Dedifferentiated amniotic fluid mesenchymal stem cell (primary cell): ENCODE measurements around the gene PTPRJ.
"Not testable (repeated sequence)": the region's sequence is repeated elsewhere in the genome, so short reads cannot be mapped to it uniquely, and the experiment has no call there.

Source experiments
- DNase-seq: peaks from one replicate; pipeline ENCODE4 v3.0.0-alpha.2; 2016; ENCODE audit errors: extremely low spot score

The PTPRJ gene

GRCh38 chr11:47980088-47980906, at the start of gene PTPRJ:
Gene PTPRJ, plus strand, starts transcription at chr11:47980559. Its CDS starts 354 bp downstream, at chr11:47980913.
- DNase-seq = no peak

- DNase-seq = no peak
Observed at GRCh38 chr11:47932544-47932943, 47.8 kb upstream of the PTPRJ start.

GRCh38 chr11:47933797-47934196, 46.6 kb upstream of the PTPRJ start:
- DNase-seq = not testable (repeated sequence)

- no peak for DNase-seq
Observed at GRCh38 chr11:47938791-47939560, 41.4 kb upstream of the PTPRJ start.

DNA sequence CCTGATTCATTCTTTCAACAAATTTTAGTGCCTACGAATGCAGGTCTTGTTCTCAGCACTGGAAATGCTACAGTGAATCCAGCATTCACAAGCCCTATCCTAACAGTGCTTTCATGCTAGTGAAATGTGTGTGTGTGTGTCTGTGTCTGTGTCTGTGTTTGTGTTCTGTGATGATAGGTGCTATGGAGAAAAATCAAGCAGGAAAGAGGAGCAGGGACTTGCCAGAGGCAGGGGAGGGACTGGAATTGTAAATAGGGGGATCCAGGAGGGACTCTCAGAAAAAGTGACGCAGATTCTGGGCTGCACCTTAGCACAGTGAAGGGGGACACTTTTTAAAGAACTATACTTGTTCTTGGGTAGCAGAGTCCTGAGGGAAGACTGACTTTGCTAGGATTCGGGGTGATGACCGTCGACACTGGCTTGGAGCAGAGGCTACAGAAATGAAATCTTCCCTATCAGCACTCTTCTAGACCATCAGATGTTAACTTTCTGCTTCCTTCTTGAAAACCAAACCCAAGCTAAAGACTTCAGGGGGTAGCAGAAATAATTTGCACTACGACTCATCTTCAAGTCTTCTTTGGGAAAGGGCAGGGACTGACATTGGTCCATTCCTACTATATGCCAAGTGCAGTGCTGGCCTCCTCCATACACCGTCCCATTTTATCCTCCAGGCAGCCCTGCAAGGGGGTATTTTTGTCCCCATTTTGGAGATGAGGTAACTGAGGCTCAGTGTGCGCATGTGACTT, 39.3 kb upstream of the PTPRJ start:
- no peak for DNase-seq

DNA sequence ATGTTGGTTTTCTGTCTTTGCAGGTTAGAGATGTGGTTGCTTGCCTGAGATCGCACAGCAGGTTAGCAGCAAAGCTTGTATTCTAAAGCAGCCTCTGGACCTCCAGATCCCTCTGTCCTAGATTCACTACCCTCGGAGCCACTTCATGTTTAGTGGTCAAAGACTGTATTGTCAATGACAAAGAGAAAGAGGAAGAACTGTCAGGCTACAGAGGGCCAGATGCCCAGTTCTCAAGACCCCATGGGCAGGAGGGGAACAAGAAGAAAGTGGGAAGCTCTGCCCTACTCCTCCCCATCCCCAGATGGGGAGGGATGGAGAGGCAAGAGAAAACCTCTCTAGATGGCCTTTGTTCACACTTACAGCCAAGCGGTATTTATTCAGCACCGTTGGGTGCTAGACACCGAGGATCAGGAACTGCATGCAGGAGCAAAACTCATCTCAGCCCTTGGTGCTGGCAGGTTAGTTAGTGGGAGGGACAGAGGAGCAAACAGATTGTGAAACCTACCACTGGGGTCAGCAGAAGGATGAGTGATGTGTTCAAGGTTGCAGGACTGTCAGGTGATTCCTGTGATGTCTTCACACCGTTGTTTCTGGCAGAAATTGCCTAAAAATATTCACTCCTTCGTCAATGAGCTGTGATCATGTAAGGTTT, 38.3 kb upstream of the PTPRJ start:
- DNase-seq = no peak

- no peak for DNase-seq
Observed at GRCh38 chr11:47943721-47944586, 36.4 kb upstream of the PTPRJ start.

GRCh38 chr11:47944632-47945031, 35.7 kb upstream of the PTPRJ start:
- DNase-seq = no peak

DNA sequence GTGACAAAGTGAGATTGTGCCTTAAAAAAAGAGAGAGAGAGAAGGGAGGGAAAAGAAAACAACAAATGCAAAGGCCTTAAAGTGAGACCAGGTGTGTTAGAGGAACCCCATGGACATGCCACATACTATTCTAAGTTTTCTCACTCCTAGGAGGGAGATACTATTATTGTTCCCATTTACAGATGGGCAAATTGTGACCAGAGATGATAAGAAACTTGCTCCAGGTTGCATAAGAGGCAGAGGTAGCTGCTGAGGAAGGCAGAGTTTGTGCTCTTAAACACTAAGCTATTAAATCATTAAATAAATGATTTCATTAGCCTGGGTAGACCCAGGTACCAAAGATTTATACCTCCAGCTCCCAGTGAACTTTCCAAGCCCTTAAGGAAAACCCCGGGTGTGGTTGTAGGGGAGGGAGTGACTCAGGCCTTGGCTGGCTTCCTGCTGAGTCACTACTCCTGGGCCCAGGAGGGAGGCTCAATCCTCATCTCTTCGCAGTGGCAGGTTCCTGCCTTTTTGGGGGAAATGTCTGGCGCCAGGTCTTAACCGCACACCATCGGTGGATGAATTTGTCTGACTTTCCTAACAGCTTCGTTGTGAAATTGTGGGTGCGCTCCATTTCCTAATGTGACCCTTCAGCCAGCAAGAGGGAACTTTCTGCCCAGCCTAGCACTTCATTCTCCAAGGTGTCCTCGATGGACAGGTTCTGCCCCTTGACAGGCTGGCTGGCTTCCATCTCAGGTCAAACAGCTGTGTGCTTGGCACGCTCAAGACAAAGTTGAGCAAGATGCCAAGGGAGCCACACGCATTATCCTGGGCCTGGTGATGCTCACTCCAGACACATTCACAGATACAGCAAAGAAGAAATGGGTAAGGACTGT, 33.4 kb upstream of the PTPRJ start:
- peak; percentile 81 for DNase-seq

GRCh38 chr11:47948137-47948536, 32.2 kb upstream of the PTPRJ start:
- DNase-seq = no peak

- not testable (repeated sequence) for DNase-seq
Observed at GRCh38 chr11:47949001-47949675, 31.2 kb upstream of the PTPRJ start.

GRCh38 chr11:47950396-47950795, 30.0 kb upstream of the PTPRJ start:
- no peak for DNase-seq

DNA sequence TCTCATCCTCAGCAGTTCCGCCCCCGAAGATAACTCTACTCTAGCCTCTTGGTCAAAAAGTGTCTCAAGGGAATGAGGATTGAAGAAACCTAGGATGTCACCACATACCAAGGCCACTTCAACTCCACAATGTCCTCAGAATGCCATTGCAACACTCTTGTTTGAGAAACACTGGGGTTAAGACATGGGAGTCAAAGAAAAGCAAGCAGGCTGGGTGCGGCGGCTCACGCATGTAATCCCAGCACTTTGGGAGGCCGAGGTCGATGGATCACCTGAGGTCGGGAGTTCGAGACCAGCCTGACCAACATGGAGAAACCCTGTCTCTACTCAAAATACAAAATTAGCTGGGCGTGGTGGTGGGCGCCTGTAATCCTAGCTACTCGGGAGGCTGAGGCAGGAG, 28.9 kb upstream of the PTPRJ start:
- DNase-seq = not testable (repeated sequence)

- no peak for DNase-seq
Observed at GRCh38 chr11:47955061-47955755, 25.2 kb upstream of the PTPRJ start.

DNA sequence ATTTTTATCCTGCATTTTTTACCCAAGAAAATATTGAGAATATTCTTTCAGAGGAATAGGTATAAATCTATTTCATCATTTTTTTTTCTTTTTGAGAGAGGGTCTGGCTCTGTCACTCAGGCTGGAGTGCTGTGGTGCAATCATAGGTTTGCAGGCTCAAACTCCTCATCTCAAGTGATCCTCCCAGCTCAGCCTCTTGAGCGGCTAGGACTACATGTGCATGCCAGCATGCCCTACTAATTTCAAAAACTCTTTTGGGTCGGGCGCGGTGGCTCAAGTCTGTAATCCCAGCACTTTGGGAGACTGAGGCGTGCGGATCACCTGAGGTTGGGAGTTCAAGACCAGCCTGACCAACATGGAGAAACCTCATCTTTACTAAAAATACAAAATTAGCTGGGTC, 20.3 kb upstream of the PTPRJ start:
- DNase-seq = no peak

- DNase-seq = no peak
Observed at GRCh38 chr11:47961383-47961782, 19.0 kb upstream of the PTPRJ start.

DNA sequence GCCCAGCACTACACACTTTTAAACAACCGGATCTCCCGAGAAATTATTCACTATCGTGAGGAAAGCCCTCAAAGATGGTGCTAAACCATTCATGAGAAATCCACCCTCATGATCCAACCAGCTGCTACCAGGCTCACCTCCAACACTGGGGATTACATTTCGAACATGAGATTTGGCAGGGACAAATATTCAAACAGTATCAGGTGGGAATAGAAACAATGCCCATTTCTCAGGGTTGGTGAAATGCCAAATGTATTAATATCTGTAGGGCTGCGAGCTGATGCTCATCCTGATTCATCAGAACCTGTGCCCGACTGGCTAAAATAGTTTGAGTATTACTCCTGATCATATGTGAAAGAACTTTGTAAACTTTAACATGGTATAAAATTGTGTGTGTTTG, 15.8 kb upstream of the PTPRJ start:
- no peak for DNase-seq
